K562 (cell line): ENCODE data around the gene VWDE. TPM values are rescaled to one million over a fixed set of nuclear protein-coding genes. Genes with fewer than 3 reads are reported as not detected.

Experiments
- ATAC-seq: fragments of 200-7000 bp; cut with Tn5 transposase; 3 replicates; pipeline ENCODE4 v1.9.1; 2020; ENCODE audit warnings: moderate library complexity
- BruUV-seq: library from RNA; stranded (reverse); fragments of 400-500 nt; replicated peaks from 2 replicates; lab custom pipeline; 2021; lab: Mats Ljungman, UMichigan
- CTCF ChIA-PET: fragments of 300-600 bp; formaldehyde crosslinking; extraction: SDS; loops from one replicate; lab custom pipeline; 2021; ENCODE audit warnings: low intra/inter-chr PET ratio; lab: Yijun Ruan, JAX
- POLR2A ChIA-PET: fragments of 300-600, 350-650 bp; sonication (Branson Sonifier 250); formaldehyde crosslinking; extraction: SDS; loops from one replicate; lab custom pipeline; 2021; ENCODE audit warnings: antibody characterized with exemption, inconsistent platforms; lab: Yijun Ruan, JAX
- DNase-seq, 4 experiments: peaks; one replicate each; pipeline versions ENCODE4 v3.0.0 to v3.0.0-alpha.2; 2011 to 2018; ENCODE audit warnings: low spot score in 3 of 4, mixed read lengths in 3 of 4; ENCODE audit errors: extremely low read depth in 1 of 4
- FAIRE-seq: peaks from 2 replicates; lab custom pipeline; 2011; peaks lifted over from hg19 to GRCh38; lab: Jason Lieb, UNC
- H2AFZ ChIP-seq: 2 replicates; pipeline ENCODE4 v1.6.0; 2011; ENCODE audit warnings: low read depth, low read length, control low read depth, inconsistent platforms
- H3K27ac ChIP-seq: fragments of 200-600 bp; 3 replicates; pipeline ENCODE4 v1.8.0; 2011; ENCODE audit warnings: low read depth, mild to moderate bottlenecking, control low read depth, inconsistent platforms, low read length, moderate library complexity, mixed read lengths; ENCODE audit errors: extremely low read depth
- H3K27me3 ChIP-seq, 2 experiments: fragments of 300-600 bp in 1 of 2; 2 replicates in 1 of 2; 3 replicates in 1 of 2; pipeline versions ENCODE4 v1.6.0 to v1.8.0; 2011; ENCODE audit warnings: inconsistent platforms in 2 of 2, low read length in 2 of 2, mild to moderate bottlenecking in 1 of 2, mixed read lengths in 1 of 2, moderate library complexity in 1 of 2; ENCODE audit not compliant: control insufficient read depth in 2 of 2, insufficient read depth in 2 of 2
- H3K36me3 ChIP-seq: fragments of 300-600 bp; 3 replicates; pipeline ENCODE4 v1.8.0; 2011; ENCODE audit warnings: mild to moderate bottlenecking, low read length, inconsistent platforms; ENCODE audit not compliant: control insufficient read depth, insufficient read depth
- H3K4me1 ChIP-seq, 2 experiments: fragments of 200-600 bp in 1 of 2; replicated peaks in 1 of 2; 2 replicates in 1 of 2; 3 replicates in 1 of 2; pipeline versions ENCODE4 v1.5.1 to v1.8.0; 2011; ENCODE audit warnings: inconsistent platforms in 2 of 2, low read length in 2 of 2, mild to moderate bottlenecking in 1 of 2, mixed read lengths in 1 of 2, moderate library complexity in 1 of 2; ENCODE audit not compliant: control insufficient read depth in 2 of 2, insufficient read depth in 2 of 2
- H3K4me2 ChIP-seq: 2 replicates; pipeline ENCODE4 v1.6.1; 2011; ENCODE audit warnings: low read length, control low read depth, inconsistent platforms, mixed read lengths; ENCODE audit not compliant: insufficient read depth
- H3K4me3 ChIP-seq: fragments of 200-600 bp; sonication (generic), shearing (Covaris generic); 2 replicates; pipeline ENCODE4 v1.5.1; 2016; ENCODE audit warnings: control low read depth, inconsistent platforms
- H3K79me2 ChIP-seq: fragments of 200-600 bp; 3 replicates; pipeline ENCODE4 v1.8.0; 2011; ENCODE audit warnings: low read length, inconsistent platforms; ENCODE audit not compliant: control insufficient read depth, insufficient read depth
- H3K9ac ChIP-seq, 2 experiments: 2 replicates each; pipeline versions ENCODE4 v1.6.0 to v1.6.1; 2011; ENCODE audit warnings: low read depth in 2 of 2, low read length in 2 of 2, control low read depth in 1 of 2, inconsistent platforms in 1 of 2, mild to moderate bottlenecking in 1 of 2, mixed read lengths in 1 of 2; ENCODE audit not compliant: insufficient read depth in 1 of 2
- H3K9me1 ChIP-seq: one replicate; pipeline ENCODE4 v1.6.0; 2011; ENCODE audit warnings: inconsistent platforms, mild to moderate bottlenecking, low read length, moderate library complexity; ENCODE audit not compliant: control insufficient read depth, insufficient read depth
- H3K9me3 ChIP-seq: replicated peaks from 2 replicates; pipeline ENCODE4 v1.5.1; 2011; ENCODE audit warnings: low read depth, low read length, inconsistent platforms; ENCODE audit not compliant: control insufficient read depth, insufficient read depth
- H4K20me1 ChIP-seq: replicated peaks from 2 replicates; pipeline ENCODE4 v1.6.1; 2011; ENCODE audit warnings: low read length, inconsistent platforms, mixed read lengths; ENCODE audit not compliant: control insufficient read depth, insufficient read depth
- C11orf30 ChIP-seq: fragments of 450-650 bp; IDR thresholded peaks from 2 replicates; pipeline ENCODE4 v1.6.1; 2016; ENCODE audit warnings: low read depth, mild to moderate bottlenecking
- HEY1 ChIP-seq: fragments of 250-450 bp; sonication (Bioruptor Pico); IDR thresholded peaks from 2 replicates; pipeline ENCODE4 v1.5.0; 2020; ENCODE audit warnings: mild to moderate bottlenecking, moderate library complexity, borderline replicate concordance
- ILK ChIP-seq: fragments of 450-650 bp; IDR thresholded peaks from 2 replicates; pipeline ENCODE4 v1.6.1; 2016; ENCODE audit warnings: missing genetic modification characterization, low read depth, mild to moderate bottlenecking, missing compliant biosample characterization, moderate library complexity, borderline replicate concordance
- KLF6 ChIP-seq: fragments of 250-450 bp; sonication (Bioruptor Pico); IDR thresholded peaks from 2 replicates; pipeline ENCODE4 v1.4.0; 2020; ENCODE audit warnings: mild to moderate bottlenecking, moderate library complexity, borderline replicate concordance
- MAFG ChIP-seq: fragments of 450-650 bp; conservative IDR thresholded peaks from 2 replicates; pipeline ENCODE4 v1.6.1; 2016; ENCODE audit warnings: missing genetic modification characterization, missing compliant biosample characterization
- MAFK ChIP-seq: IDR thresholded peaks from 2 replicates; pipeline ENCODE4 v1.6.1; 2011; ENCODE audit warnings: low read length, improper control_type of control experiment
- VEZF1 ChIP-seq: fragments of 200-800 bp; sonication (Bioruptor generic); IDR thresholded peaks from 2 replicates; pipeline ENCODE4 v1.6.1; 2017; ENCODE audit warnings: missing genetic modification characterization, missing compliant biosample characterization
- ZNF316 ChIP-seq: fragments of 450-650 bp; IDR thresholded peaks from 2 replicates; pipeline ENCODE4 v1.6.1; 2016
- ZNF41 ChIP-seq: fragments of 250-450 bp; sonication (Bioruptor Pico); conservative IDR thresholded peaks from 2 replicates; pipeline ENCODE4 v1.4.0; 2020; ENCODE audit warnings: mild to moderate bottlenecking
- WGBS: fragments of 100-300 bp; shearing (Covaris generic); methylation state at CpG from one replicate; pipeline ENCODE4 v1.1.6; 2016; ENCODE audit warnings: low coverage, mixed read lengths; ENCODE audit not compliant: insufficient coverage; ENCODE audit errors: missing lambda C conversion rate; 5-methylcytosine and 5-hydroxymethylcytosine counted together
- in situ Hi-C: fragments of 300-500 bp; cut with MboI; formaldehyde crosslinking; loops from 4 replicates; pipeline ENCODE4 v1.15.0; 2018; ENCODE audit warnings: inconsistent platforms, mixed read lengths
- intact Hi-C: fragments of 100-400 bp; cut with micrococcal nuclease; formaldehyde crosslinking; loops from 2 replicates; pipeline ENCODE4 v1.14.2; 2022
- polyA plus RNA-seq, 8 experiments: library from polyadenylated mRNA; depleted of rRNA in 4 of 8; stranded (reverse) in 5 of 8; unstranded in 3 of 8; fragments of >200 nt; fragmentation: Nextera tagmentation in 2 of 8; fragmentation: Illumina TruSeq in 1 of 8; extraction: Ambion mirVana in 2 of 8; extraction: Trizol in 1 of 8; gene quantifications; 2 replicates each; pipeline versions ENCODE4 v1.2.1 to v1.2.3, GENCODE V29; 2011 to 2014; ENCODE audit warnings: inconsistent platforms in 1 of 8, missing spikeins in 1 of 8
- total RNA-seq, 7 experiments: library from RNA; depleted of rRNA in 6 of 7; stranded (reverse); fragments of >200 nt in 6 of 7; fragmentation: Illumina TruSeq in 2 of 7; extraction: Trizol in 2 of 7; gene quantifications; 2 replicates each; pipeline versions ENCODE4 v1.2.1 to v1.2.3, GENCODE V29; 2011 to 2021; ENCODE audit warnings: low replicate concordance in 1 of 7
- TF ChIP-seq, protein P1 (sequence below): fragments of 450-650 bp; IDR thresholded peaks from 2 replicates; pipeline ENCODE4 v1.6.1; 2014; ENCODE audit warnings: low read depth, mild to moderate bottlenecking, moderate library complexity, borderline replicate concordance
- TF ChIP-seq, protein P2 (sequence below): fragments of 450-650 bp; conservative IDR thresholded peaks from 2 replicates; pipeline ENCODE4 v1.6.1; 2016; ENCODE audit warnings: missing genetic modification characterization, low read depth, mild to moderate bottlenecking, control low read depth, missing compliant biosample characterization

VWDE gene
- total and polyA plus RNA-seq, 9 of the 15 experiments (the other 6 are each of a cell fraction or from before 2014, with no cell fraction given), result 40.6 to 162 (median 95.2) TPM

DNA sequence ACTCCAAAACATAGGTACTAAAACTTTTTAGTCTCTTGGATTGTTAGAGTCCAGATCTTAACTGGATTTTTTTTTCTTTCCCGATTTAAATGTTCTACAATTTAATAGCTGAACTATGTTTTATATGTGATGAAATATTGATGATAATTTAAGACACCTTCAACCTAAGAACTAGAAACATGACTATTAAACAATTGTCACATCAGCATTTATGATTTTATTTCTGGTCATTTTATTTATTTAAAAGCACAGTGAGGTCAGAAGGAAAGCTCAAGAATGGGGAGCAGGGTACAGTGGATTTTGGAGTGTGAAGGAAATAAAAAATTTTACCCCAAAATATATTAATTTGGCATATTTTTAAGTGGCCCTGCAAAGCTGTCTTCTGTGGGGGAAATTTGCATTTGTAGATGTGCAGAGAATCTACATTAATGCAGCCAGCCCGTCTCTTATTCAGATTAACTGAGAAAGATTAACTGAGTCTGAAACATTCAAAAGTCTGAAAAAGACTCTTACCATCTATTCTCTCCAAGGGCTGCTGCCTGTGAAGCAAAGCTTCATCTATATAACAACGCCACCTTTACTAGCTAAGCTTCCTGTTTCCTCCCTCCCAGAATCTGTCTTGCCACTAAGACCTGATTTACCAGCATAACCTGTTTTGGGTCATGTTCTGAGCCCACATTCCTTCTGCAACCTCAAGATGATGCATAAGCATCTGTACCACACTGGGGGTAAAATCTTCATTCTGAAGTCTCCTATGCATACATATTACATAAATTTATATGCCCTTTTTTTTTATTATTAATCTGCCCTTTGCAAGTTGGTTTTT, 106.2 kb downstream of the VWDE start (continued):
- no peak for TF ChIP-seq HEY1 (CRISPR knock-in tag)
- TF ChIP-seq ZNF316, result peak; percentile 89
- peak; percentile 66 for TF ChIP-seq MAFK
- no peak for TF ChIP-seq ZNF41 (CRISPR knock-in tag)
- TF ChIP-seq ILK (tag), result no peak
- TF ChIP-seq C11orf30, result peak; percentile 55
- TF ChIP-seq MAFG, result peak; percentile 45; the same call in 1 of the 2 replicates
- TF ChIP-seq VEZF1 (CRISPR knock-in tag), result no peak
- TF ChIP-seq, all 486 proteins: peak for 5

DNA sequence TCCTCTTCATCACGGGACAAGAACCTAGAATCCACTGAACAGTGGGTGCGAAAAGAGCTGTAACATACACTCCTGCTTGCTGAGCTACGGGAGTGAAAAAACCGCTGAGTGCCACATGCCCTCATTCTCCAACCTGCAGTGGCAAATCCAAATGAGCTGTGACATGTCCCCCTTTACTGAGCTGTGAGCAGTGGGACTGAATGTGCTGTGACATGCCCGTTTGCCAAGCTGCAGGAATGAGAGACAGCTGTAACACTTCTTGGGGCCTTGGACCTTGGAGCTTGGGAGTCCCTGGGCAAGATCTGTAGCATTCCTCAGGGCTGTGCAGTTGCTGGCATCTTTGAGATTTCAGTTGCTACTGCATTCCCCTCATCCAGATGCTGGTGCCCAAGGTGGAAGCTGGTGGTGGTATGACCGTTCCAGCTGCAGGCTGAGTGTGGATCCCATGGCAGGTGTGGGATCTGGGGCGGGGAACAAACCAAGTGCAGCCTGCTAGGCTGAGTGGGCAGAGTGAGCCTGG, 107.6 kb downstream of the VWDE start:
- intact Hi-C loops, result no loop called here
- no peak for ATAC-seq
- H4K20me1 ChIP-seq, result no peaks in the 10 kb centered on the region
- no peaks in the 10 kb centered on the region for H3K4me1 ChIP-seq
- no peak overlapping the region for H3K4me3 ChIP-seq
- no peak for DNase-seq
- no peaks in the 10 kb centered on the region for H3K9me3 ChIP-seq
- H3K9me1 ChIP-seq, result no peaks in the 10 kb centered on the region
- 0 out of 5 replicates have a peak, but pooled peaks cover 0 to 4% of the 10 kb centered on the region in 2 experiments for H3K27me3 ChIP-seq
- H3K4me2 ChIP-seq, result no peak overlapping the region
- ChIA-PET POLR2A (interaction anchor here (0.9 kb wide), 1 partner anchor 8 kb away, joined by 4 read pairs; no protein-coding TSS in a partner anchor), CTCF (no interaction called here)
- in situ Hi-C loops, result no loop called here
- WGBS, result 11% methylated on average over 7 of the region's 7 CpGs
- H3K9ac ChIP-seq, result no peak overlapping the region
- H3K27ac ChIP-seq, result no peak overlapping the region
- no TSS peak for BruUV-seq
- no peak overlapping the region for H2AFZ ChIP-seq
- H3K36me3 ChIP-seq, result no peaks in the 10 kb centered on the region
- H3K79me2 ChIP-seq, result no peaks in the 10 kb centered on the region
- no peak for FAIRE-seq
- TF ChIP-seq, protein P1, sequence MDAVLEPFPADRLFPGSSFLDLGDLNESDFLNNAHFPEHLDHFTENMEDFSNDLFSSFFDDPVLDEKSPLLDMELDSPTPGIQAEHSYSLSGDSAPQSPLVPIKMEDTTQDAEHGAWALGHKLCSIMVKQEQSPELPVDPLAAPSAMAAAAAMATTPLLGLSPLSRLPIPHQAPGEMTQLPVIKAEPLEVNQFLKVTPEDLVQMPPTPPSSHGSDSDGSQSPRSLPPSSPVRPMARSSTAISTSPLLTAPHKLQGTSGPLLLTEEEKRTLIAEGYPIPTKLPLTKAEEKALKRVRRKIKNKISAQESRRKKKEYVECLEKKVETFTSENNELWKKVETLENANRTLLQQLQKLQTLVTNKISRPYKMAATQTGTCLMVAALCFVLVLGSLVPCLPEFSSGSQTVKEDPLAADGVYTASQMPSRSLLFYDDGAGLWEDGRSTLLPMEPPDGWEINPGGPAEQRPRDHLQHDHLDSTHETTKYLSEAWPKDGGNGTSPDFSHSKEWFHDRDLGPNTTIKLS, result no peak
- TF ChIP-seq KLF6 (CRISPR knock-in tag), result no peak
- TF ChIP-seq, protein P2, sequence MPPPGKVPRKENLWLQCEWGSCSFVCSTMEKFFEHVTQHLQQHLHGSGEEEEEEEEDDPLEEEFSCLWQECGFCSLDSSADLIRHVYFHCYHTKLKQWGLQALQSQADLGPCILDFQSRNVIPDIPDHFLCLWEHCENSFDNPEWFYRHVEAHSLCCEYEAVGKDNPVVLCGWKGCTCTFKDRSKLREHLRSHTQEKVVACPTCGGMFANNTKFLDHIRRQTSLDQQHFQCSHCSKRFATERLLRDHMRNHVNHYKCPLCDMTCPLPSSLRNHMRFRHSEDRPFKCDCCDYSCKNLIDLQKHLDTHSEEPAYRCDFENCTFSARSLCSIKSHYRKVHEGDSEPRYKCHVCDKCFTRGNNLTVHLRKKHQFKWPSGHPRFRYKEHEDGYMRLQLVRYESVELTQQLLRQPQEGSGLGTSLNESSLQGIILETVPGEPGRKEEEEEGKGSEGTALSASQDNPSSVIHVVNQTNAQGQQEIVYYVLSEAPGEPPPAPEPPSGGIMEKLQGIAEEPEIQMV (tag), result no peak
